NCI-H1930 (cell line): ENCODE data around the gene NGDN.

Experiments used
- DNase-seq, 2 experiments: peaks; one replicate each; lab custom pipeline; 2025; lab: John Stamatoyannopoulos, UW

NGDN gene

DNA sequence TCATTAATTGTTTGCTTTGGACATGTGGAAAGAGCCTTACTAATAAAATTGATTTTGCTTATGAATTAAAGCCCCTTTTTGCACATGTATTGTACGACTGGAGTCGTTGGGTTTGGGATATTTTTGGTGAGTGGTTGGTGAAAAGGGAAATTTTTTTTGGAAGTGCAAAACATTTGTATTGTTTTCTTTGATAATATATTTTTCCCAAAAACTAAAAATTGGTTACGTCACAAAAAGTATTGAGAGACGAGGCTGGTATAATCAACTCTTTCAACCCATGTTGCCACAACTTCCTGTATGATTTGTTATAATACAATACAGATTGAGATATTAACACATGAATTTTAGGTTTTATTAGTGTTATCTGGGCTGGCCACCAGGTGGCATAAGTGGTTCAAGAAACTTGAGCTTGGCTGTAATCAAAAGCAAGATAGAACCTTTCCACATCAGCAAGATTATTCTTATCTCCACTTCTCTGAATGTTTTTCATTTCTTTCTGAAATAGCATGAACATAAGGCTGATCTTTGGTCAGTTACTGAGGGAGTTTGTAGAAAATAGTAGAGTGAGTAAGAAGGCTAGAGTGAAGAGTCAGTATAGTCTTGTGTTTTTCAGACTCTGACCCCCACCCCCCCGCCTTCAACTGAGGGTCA, 8.7 kb downstream of the NGDN start:
- DNase-seq: peak in 1 of 2 experiments; percentile 46

GRCh38 chr14:23481362-23481970, 12.0 kb downstream of the NGDN start:
- no peak for DNase-seq

DNA sequence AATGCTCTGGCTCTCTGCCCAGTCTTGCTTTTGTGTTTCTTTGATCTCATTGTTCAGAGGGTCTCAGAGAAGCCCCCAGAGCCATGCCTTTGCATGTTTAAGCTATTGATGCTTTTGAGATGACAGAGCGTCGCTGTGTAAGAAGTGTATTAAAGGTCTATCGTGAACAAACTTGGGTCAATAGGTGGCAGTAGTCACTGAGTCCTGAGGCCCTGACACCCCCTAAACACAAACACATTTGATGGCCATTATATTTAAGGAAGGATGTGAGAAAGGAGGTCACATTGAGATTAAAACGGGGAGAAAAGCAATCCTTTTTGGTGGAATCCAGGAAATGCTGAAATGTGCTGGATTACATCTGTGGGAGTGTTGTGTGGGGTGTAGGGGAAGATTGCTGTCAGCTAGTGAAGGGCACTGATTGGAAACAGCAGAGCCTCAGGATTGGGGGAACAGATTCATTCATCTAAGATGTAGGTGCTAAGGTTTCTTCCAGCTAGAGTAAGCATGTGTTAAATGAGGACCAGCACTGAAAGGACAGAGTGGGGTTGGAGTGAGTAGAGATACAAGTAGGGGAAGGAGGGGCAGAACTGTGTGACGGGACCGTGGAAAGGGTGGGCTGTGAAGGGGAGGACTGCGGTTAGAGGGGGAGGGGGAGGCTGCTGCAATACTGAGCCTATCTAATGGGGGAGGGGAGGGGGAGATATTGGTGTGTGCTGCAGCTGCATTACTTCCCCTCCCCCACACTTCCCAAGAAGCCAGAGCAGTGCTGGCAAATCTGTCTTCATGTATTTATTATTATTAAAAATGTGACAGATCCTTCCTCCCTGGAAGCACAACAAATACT, 12.7 kb downstream of the NGDN start:
- no peak for DNase-seq

DNA sequence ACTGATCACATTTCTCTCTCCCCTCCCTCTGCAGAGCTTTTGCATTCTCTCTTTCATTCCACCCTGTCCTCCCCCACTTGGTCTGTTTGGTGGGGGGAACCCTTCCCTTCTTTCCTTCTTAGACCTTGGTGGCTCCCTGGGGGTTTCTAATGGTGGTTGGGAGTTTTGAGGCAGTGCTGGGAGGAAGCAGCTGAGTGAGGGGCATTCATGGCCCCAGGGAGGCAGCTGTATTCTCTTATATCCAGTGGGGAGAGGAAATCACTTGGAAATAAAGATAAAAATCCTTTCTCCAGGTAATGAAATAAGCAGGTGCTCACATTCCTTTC, 13.3 kb downstream of the NGDN start:
- no peak for DNase-seq

DNA sequence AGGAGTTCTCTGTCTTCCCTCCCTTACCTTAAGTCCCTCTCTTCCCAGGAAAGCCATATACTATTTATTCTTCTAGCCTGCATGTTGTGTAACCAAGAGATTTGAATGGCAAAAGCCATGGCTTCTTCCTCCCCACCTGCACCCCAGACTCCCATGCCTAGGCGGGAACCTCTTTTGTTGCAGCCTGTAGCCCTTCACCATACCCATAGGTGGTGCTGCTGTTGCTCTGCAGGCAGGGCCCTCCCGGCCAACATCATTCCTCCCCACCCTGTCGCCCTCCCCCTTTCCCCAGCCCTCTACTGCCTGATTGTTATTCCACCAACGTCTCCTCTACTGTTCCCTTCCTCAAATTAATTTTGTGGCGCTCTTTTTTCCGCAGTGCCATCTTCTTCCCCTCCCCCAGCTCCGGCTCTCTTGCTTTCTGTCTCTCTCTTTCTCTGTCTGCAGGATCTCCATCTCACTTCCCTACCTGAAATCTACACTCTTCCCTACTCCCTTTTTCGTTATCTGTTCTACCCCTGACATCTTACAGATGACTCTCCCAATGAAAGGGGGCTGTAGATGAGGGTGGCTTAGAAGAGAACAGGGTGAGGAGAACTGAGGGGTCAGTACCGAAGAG, 13.8 kb downstream of the NGDN start:
- peak in 1 of 2 experiments; percentile 27 for DNase-seq

DNA sequence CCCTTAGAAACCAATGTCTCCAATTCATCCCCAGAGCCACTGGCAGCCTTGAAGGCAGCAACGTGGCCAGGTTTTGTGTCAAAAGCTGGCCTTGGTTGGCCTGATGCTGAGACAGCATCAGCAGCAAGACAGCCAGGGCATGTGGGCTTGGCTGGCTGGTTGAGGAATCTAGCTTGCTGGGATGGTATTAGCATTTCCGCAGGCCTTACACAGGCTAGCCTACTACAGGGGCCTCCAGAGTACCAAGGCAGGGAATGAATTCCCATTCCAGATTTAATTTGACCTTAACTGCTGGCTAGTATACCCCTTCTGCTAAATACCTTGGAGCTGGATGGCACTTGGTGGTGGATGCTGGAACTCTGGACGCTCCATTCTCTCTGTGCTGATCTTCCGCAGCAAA, 15.8 kb downstream of the NGDN start:
- no peak for DNase-seq

DNA sequence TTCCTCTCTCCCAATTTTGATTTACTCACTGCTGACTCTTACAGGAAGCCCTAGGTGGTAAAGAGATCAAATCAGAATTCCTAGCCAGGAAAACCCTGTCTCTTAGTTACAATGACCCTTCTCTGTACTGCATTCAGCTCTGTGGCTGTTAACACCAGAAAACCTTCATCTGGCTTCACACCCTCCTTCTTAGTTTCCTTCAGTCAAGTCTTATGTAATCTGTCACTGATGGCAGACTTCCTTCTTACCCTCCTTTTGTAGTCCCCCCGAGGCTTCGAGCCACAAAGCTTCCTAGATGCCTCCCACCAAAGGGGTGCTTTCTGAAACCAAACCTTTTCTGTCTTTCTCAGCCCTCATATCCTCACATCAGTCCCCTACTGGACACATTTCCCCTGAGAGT, 16.5 kb downstream of the NGDN start:
- DNase-seq: no peak

DNA sequence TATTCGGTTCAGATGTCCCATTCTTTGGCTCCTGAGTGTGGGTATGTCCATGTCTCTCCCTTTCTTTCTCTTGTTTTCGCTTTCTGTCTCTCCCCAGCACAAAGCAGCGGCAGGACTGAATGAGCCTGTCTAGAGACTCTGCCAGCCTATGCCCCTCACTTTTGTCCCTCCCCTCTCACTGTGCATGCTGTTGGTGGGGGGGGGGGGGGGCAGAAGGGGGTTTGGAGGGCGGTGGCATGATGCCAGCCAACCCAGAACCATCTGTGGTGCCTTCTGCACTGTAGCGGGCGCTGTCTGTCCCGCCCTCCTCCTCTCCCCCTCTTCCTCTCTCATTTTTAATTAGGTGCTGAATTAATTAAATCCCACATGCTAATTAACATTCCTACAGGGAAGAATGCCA, 17.7 kb downstream of the NGDN start:
- DNase-seq: no peak

DNA sequence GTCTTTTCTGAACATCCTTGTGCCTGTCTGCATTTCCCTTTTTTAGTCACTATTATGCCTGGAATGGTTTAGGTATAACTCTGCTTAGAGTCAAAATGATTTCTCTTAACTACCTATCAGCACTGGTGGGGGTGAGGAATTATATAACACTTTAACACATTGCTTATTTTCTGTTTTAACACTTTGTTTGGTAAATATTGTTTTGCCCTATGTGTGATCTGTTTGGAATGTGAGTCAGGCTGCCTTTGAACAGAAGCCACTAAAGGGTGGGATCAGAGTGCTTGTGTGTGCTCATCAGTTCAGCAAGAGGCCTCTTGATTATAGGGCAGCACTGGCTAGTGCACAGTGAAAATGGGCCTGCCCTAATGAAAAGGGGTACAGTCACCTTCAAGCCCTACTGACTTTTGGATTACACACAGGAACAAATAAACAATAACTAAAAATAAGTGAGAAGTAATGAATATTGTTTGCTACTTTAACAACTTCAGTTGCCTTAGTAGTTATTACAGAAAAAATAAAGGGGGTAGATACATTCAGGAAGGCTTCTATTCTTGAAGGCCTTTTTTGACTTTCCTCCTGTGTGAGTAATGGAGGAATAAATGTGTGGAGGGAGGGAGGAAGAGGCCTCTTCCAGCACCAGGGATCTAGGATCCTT, 23.2 kb downstream of the NGDN start:
- no peak for DNase-seq

DNA sequence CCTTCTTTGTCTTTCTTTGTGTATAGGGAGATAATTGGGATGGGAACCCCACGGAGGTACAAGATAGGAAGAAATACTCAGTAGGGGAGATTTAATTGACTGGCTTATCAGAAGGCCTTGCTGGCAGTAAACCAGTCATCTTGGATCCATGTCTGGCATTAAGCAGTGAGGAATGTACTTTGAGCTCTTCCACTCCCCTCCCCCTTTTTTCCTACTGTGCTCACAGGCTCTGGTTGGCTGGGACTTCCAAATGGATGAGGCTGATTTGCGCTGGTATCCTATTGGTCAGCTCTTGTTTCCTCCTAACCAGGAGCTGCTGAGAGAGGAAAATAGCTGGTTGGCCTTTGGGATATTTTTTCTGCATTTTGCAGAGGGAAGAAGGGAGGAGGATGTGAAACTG, 24.7 kb downstream of the NGDN start:
- DNase-seq: no peak

GRCh38 chr14:23512156-23512555, 42.7 kb downstream of the NGDN start:
- DNase-seq: no peak

DNA sequence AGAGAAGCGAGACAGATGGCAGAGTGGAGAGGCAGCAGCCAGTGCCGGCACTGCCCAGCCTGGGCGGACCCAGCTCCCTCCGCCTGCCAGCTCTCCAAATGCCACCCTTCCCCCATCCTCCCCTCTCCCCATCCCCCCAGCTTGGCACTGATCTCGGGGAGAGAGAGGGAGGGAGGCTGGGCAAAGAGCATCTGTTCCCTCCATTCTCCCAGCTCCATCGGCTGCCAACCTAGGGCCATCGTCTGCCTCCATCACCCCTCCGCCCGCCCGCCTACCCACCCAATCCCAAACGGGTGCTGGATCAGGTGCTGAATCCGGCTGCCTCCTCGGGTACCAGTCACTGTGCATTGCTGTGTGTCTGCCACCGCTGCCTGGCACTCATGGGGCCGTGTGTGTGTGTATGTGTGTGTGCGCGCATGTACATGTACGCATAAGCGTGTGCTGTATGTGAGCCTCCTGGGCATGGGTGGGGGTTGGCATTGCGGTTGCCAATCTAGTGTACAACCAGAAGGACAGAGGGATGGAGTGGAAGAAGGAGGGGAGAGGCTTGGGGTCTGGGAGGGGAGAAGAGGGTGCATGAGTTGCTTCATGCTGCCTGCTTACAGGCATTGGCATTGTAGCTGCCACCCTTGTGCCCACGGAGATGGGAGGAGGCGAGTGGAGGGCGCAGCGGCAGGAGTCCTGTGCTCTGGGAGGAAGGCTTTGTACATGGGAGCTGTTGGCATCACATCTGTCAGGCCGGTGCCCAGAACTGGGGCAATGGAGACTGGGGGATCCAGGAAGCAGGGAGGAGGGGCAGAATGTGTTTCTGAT, 43.7 kb downstream of the NGDN start:
- no peak for DNase-seq

- DNase-seq: no peak
Measured at GRCh38 chr14:23513818-23514643, 44.5 kb downstream of the NGDN start.

DNA sequence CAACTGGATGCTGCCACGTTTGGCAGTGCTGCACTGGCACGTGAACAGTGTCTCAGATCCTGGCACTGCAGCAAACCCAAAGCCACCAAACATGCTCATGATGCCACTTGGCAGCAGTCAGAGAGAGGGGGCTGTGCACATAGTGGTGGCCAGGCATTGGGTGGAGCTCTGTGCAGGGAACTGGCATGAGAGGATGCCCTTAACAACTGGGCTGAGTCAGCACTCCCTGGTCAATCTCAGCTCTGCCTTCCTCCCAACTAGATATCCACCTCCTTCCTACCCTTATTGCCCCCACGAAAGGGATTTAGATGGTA, 45.1 kb downstream of the NGDN start:
- DNase-seq: no peak

DNA sequence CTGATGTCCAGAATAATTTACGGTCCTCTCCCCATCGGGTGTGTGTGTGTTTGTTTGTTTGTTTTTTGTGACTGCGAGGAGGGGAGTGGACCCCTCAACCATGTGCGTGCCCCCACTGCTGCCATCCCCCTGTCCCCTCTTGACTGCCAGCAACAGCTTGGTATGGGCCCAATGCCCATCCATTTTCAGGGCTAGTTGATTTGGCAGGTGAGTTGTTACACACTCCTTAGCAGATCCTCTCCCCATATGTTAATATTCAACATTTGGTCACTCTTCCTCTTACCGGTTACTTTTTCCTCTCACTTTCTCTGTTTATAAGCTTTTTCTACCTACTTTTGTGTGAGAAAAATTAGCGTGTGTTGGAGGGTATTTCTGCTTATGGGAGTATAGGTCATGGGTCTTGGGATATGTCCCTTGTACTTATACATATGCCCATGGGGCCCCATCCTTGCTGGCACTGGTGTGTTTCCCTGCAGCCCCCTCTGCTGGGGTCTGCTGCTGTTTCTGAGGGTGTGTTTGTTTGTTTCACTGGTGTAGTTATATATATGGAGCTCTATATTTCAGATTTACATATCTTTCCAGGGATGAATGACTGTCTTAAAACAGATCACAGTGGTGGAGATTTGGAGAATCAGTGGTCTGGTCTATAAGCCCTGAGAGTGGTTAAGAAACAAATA, 48.3 kb downstream of the NGDN start:
- no peak for DNase-seq

- DNase-seq: no peak
Measured at GRCh38 chr14:23518709-23519108, 49.2 kb downstream of the NGDN start.

DNA sequence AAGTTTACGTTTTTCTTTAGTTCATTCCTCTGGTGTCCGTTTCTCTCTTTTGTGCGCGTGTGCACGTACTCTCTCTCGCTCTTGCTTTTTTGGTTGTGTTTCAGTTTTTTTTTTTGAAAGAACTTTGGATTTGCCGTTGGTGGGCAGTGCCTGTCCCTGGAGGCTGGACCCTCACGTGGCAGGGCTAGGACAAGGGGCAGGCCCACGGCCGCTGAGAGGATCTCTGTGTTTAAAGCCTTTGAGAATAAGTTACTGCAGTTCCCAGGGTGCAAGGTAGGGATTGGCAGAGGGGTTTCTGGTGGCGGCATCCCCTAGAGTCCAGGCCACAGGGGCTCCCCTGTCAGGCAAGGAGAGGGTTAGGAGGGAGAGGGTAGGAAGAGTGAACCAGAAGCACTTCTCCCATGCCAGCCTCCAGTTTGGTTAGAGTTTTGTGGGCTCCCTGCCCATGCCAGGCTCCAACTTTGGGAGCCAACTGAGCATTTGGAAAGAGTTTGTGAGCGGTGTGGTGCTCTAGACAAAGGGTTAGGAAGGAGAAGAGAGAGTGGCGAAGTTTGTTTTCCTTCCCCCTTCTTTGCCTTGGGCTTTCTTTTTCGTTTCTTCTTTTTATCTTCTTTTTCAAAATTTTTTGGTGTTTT, 51.5 kb downstream of the NGDN start:
- DNase-seq: no peak

DNA sequence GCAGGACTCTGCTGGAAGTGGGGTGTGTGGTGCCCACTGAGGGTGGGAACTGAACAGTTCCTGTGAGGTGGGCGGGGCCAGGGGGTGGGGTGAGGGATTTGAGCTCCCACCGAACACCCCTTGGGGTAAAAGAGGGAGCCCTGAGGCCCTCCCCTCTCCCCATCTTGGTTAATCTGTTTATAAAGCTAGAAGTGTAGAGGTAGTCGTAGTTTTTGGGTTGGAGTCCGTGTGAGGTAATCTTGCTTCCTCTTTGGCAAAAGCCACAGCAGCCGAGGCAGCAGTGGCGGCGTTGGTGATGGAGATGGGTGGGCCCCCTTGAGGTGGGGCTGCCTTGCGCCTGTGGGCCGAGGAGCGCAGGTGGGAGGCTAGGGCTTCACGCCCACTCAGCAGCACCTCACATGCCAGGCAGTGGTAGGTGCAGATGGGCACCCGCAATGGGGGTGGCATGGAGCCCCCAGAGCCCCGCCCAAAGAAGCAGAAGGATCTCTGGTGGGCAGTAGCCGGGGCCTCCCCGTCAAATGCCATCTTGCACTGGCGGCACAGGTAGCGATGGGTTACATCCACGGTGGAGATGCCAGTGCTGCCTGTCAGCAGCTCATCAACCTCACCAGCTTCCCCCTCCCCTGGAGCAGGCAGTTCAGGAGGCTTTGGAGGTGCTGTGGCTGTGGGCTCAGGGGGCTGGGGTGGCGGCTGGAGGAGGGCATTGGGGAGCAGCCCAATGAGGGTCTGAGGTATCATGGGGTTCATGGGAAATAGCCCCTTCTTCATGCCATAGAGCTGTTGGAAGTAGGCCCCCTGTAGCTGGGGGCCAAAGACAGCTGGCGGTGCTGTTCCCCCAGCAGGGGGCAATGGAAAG, 52.5 kb downstream of the NGDN start:
- DNase-seq: no peak
